Upper lobe of left lung (tissue), 6 donors: ENCODE results near the gene PDSS2. TPM values are rescaled to one million over a fixed set of nuclear protein-coding genes. Genes with fewer than 3 reads are reported as not detected.
"Not testable (repeated sequence)": the region's sequence is repeated elsewhere in the genome, so short reads cannot be mapped to it uniquely, and the experiment has no call there.

ENCODE experiments used
- ATAC-seq, 2 donors: fragments of 200-7000 bp; cut with Tn5 transposase; one replicate each; pipeline ENCODE4 v1.9.1; 2022; ENCODE audit warnings: mild to moderate bottlenecking in 2 of 2, moderate library complexity in 2 of 2; ENCODE audit not compliant: low FRiP score in 2 of 2
- DNase-seq, 2 donors: peaks; one replicate each; pipeline ENCODE4 v3.0.0-alpha.2; 2019 to 2020
- H3K27ac ChIP-seq, 4 donors: fragments of 200-600 bp; sonication (generic); one replicate each; pipeline ENCODE4 v1.5.1; 2016 to 2019
- H3K27me3 ChIP-seq, 4 donors: fragments of 200-600 bp; sonication (generic); one replicate each; pipeline ENCODE4 v1.5.1; 2017 to 2019
- H3K36me3 ChIP-seq, 4 donors: fragments of 200-600 bp; sonication (generic); one replicate each; pipeline ENCODE4 v1.5.1; 2016 to 2019
- H3K4me1 ChIP-seq, 4 donors: fragments of 200-600 bp; sonication (generic); one replicate each; pipeline ENCODE4 v1.5.1; 2018 to 2019
- H3K4me3 ChIP-seq, 4 donors: fragments of 200-600 bp; sonication (generic); one replicate each; pipeline ENCODE4 v1.5.1; 2017 to 2019; ENCODE audit warnings: mild to moderate bottlenecking in 2 of 4, moderate library complexity in 1 of 4
- H3K9me3 ChIP-seq, 4 donors: fragments of 200-600 bp; sonication (generic); one replicate each; pipeline ENCODE4 v1.5.1; 2018 to 2019
- EP300 ChIP-seq, 4 donors: sonication (generic); formaldehyde crosslinking; IDR thresholded peaks; one replicate each; pipeline ENCODE4 v1.5.1; 2017; ENCODE audit warnings: antibody characterized with exemption in 4 of 4, control low read depth in 2 of 4
- POLR2A ChIP-seq, 4 donors: fragments of 450-650 bp; IDR thresholded peaks; one replicate each; pipeline ENCODE4 v1.5.1; 2016 to 2017; ENCODE audit warnings: antibody characterized with exemption in 4 of 4, mild to moderate bottlenecking in 2 of 4
- POLR2AphosphoS5 ChIP-seq, 2 donors: sonication (generic); formaldehyde crosslinking; IDR thresholded peaks; one replicate each; pipeline ENCODE4 v1.5.1; 2017; ENCODE audit warnings: antibody characterized with exemption in 2 of 2
- WGBS, 2 donors: methylation state at CpG; one replicate each; pipeline ENCODE4 v1.1.5; 2017 to 2018; 5-methylcytosine and 5-hydroxymethylcytosine counted together
- total RNA-seq, 6 donors: library from RNA; depleted of rRNA in 4 of 6; stranded (reverse); fragments of >200 nt in 4 of 6; gene quantifications; one replicate each; pipeline versions ENCODE4 v1.1.0 to v1.2.1, GENCODE V29; 2016 to 2021
- TF ChIP-seq, protein P1 (sequence below), 6 experiments: fragments of 450-650 bp in 4 of 6; fragments of 200-600 bp in 2 of 6; sonication (generic) in 2 of 6; IDR thresholded peaks; one replicate each; pipeline ENCODE4 v1.5.1; 2016 to 2019; ENCODE audit warnings: antibody characterized with exemption in 6 of 6
- donor health status: DM: no; HTN: no; CAD: no; lungs with moderate emphysema.
- donor health status: DM: no; HTN: yes; CAD: no; lungs with severe emphysema.

The PDSS2 gene
- total RNA-seq, 6 donors from 2014 or later = 5.1 to 20.9 (median 15.0) TPM

DNA sequence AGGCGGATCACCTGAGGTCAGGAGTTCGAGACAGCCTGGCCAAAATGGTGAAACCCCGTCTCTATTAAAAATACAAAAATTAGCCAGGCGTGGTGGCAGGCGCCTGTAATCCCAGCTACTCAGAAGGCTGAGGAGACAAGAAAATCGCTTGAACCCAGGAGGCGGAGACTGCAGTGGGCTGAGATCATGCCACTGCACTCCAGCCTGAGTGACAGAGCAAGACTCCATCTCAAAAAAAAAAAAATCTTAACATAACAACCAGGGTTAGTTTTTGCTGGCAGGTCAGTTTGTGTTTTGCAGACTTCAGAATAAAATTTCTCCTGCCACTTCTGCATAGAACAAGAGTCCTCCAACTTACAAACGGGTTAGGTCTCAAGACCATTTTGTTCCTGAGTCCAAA is 264.6 kb downstream of the PDSS2 start:
- H3K4me3 ChIP-seq, ATAC-seq, H3K36me3 ChIP-seq, H3K27me3 ChIP-seq, H3K9me3 ChIP-seq, H3K4me1 ChIP-seq: not testable (repeated sequence)
- peak overlapping the region in 2 of 4 donors; percentile 44 to 61 for H3K27ac ChIP-seq
- DNase-seq = peak in 1 of 2 donors; percentile 35
- TF ChIP-seq POLR2A (IDR thresholded peaks at IDR 0.05) = peak in 1 of 4 donors; percentile 31
- 84 to 88% methylated on average over 8 of the region's 8 CpGs for WGBS, 2 donors

DNA sequence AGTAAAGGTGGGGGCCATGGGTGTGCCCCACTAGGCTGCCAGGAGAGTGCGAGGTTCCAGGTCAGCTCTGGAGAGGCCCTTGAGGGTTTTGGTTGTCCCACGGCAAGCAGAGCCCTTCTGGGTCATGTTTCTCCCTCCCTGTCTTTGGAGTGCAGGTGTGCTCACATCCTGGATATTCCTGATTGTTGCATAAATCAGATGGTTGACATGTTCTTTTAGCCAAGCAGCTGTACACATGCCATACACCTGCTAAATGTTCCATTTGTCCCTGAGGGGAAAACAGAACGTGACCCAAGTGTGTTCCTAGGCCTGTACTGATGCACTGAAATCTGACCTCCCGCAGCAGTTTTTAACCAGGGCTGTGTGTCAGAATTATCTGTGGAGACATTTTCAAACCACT is 266.5 kb downstream of the PDSS2 start:
- Histone ChIP-seq H3K9me3 (no peaks in the 10 kb centered on the region), H3K4me3 (no peak overlapping the region), H3K27ac (peak overlapping the region in 2 of 4 donors; percentile 16 to 53), H3K4me1 (peaks cover 0 to 5% (median 0%) of the 10 kb centered on the region in 4 donors), H3K27me3 (no peaks in the 10 kb centered on the region), H3K36me3 (peaks cover 0 to 6% (median 0%) of the 10 kb centered on the region in 4 donors)
- TF ChIP-seq POLR2A (IDR thresholded peaks at IDR 0.05) (no peak), EP300 (IDR thresholded peaks at IDR 0.05) (no peak), POLR2AphosphoS5 (IDR thresholded peaks at IDR 0.05) (no peak)
- TF ChIP-seq, protein P1, sequence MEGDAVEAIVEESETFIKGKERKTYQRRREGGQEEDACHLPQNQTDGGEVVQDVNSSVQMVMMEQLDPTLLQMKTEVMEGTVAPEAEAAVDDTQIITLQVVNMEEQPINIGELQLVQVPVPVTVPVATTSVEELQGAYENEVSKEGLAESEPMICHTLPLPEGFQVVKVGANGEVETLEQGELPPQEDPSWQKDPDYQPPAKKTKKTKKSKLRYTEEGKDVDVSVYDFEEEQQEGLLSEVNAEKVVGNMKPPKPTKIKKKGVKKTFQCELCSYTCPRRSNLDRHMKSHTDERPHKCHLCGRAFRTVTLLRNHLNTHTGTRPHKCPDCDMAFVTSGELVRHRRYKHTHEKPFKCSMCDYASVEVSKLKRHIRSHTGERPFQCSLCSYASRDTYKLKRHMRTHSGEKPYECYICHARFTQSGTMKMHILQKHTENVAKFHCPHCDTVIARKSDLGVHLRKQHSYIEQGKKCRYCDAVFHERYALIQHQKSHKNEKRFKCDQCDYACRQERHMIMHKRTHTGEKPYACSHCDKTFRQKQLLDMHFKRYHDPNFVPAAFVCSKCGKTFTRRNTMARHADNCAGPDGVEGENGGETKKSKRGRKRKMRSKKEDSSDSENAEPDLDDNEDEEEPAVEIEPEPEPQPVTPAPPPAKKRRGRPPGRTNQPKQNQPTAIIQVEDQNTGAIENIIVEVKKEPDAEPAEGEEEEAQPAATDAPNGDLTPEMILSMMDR (IDR thresholded peaks at IDR 0.05) = no peak
- ATAC-seq (no peak), DNase-seq (peak in 1 of 2 donors; percentile 55)
- WGBS, 2 donors = 79 to 80% methylated on average over 4 of the region's 4 CpGs

DNA sequence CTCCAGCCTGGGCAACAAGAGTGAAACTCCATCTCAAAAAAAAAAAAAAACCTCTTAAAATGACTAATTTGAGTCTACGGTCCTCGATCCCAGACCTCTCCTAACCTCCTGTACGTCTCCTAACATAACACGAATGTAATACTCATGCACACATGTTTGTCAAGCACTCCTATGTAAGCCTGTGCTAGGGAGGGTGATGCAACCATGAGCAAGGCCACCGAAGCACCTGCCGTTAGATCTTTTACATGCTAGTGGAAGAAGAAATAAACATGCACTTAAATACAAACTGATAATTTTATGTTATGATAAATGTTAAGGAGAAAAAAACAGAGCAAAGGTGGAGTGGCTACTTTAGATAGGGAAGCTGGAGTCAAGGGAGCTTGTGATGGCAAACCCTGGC is 271.7 kb downstream of the PDSS2 start:
- no peaks in the 10 kb centered on the region for H3K27me3 ChIP-seq
- TF ChIP-seq POLR2AphosphoS5 (IDR thresholded peaks at IDR 0.05) = no peak
- TF ChIP-seq POLR2A (IDR thresholded peaks at IDR 0.05) = no peak
- WGBS, 2 donors = 57 to 68% methylated on average over 6 of the region's 6 CpGs
- no peak overlapping the region for H3K27ac ChIP-seq
- DNase-seq (peak in 1 of 2 donors; percentile 29), ATAC-seq (no peak)
- H3K4me1 ChIP-seq = no peaks in the 10 kb centered on the region
- no peaks in the 10 kb centered on the region for H3K9me3 ChIP-seq
- H3K36me3 ChIP-seq = peaks cover 0 to 6% (median 0%) of the 10 kb centered on the region in 4 donors
- no peak overlapping the region for H3K4me3 ChIP-seq

DNA sequence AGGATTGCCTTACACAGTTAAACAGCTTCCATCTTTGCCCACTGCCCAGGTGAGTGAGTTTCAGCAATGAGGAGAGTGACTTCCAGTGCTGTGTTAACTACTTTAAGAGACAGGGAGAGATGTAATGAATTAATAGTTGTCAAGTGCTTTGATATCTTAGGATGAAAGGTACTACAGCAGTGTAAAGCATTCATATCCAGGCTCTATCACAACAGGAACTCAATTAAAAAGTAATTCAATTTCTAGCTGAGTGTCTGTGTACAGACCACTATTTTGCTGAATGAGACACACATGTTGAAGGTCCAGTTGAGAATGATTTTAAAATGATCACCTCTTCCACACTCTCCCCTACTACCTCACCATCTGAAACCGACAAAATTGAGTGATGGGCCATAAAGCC is 273.3 kb downstream of the PDSS2 start:
- H3K4me3 ChIP-seq = no peak overlapping the region
- no peak overlapping the region for H3K27ac ChIP-seq

DNA sequence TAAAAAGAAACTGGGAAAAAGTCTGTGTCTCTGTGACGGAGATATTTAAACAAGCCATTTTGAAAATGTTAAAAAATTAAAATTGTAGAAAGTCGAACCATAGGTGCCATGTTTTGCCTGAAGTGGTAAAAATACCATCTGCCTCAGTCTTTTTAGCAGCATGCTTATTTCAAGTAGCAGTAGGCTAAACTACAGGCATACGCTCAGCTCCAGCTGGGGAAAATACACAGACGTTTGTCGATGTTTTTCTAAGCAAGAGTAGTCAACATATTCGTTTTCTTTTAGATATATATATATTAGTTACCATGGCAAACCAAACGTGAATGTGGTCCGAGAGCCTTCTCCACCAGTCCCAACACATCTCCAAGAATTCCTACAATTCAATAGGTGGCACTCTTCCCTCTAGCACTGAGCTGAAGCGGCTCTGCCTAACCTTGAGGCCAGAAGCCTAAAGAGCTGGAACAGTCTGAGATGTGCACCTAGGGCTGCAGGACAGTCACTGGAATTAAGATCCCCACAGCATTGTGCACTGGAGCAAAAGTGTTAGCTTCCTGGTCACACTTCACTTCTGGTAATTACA is 273.9 kb downstream of the PDSS2 start:
- no peaks in the 10 kb centered on the region for H3K9me3 ChIP-seq
- no peaks in the 10 kb centered on the region for H3K27me3 ChIP-seq
- DNase-seq = peak in 1 of 2 donors; percentile 57
- H3K27ac ChIP-seq = no peak overlapping the region
- H3K36me3 ChIP-seq = no peaks in the 10 kb centered on the region
- ATAC-seq = peak; percentile 34 to 81
- TF ChIP-seq POLR2AphosphoS5 (IDR thresholded peaks at IDR 0.05) (no peak), EP300 (IDR thresholded peaks at IDR 0.05) (no peak), POLR2A (IDR thresholded peaks at IDR 0.05) (no peak)
- TF ChIP-seq, protein P1 (IDR thresholded peaks at IDR 0.05) = peak in 1 of 6 experiments; percentile 23
- WGBS, 2 donors = 68 to 71% methylated on average over 9 of the region's 9 CpGs
- no peaks in the 10 kb centered on the region for H3K4me1 ChIP-seq
- no peak overlapping the region for H3K4me3 ChIP-seq

More for the DNA sequence above, 273.3 kb downstream of the PDSS2 start:
- no peaks in the 10 kb centered on the region for H3K4me1 ChIP-seq
- ATAC-seq (peak in 1 of 2 donors; percentile 20), DNase-seq (no peak)
- TF ChIP-seq EP300 (IDR thresholded peaks at IDR 0.05) (no peak), POLR2A (IDR thresholded peaks at IDR 0.05) (no peak), POLR2AphosphoS5 (IDR thresholded peaks at IDR 0.05) (no peak)
- TF ChIP-seq, protein P1 (IDR thresholded peaks at IDR 0.05) = no peak
- H3K36me3 ChIP-seq = no peaks in the 10 kb centered on the region
- no peaks in the 10 kb centered on the region for H3K27me3 ChIP-seq
- H3K9me3 ChIP-seq = no peaks in the 10 kb centered on the region
- WGBS, 2 donors = 90 to 94% methylated on average over 1 of the region's 1 CpG

DNA sequence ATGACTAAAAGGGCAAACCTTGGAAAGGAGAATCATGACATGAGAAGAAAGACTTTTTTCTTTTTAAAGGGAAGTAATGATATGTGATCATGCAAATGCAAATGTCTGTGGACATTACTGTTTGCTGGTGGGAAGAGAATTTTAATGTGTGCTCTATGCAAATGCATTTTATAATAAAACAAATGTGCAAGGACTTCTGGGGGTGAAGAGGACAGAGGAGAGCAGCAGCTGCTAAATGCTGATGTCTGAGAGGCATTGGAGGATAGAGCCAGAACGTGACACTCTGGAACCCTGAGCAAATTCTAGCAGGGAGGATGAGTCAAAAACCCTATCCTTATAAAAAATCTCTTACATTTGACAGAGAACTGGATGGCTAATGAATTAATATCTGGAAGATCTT is 274.9 kb downstream of the PDSS2 start:
- Histone ChIP-seq H3K27ac (no peak overlapping the region), H3K9me3 (no peaks in the 10 kb centered on the region), H3K4me3 (no peak overlapping the region), H3K36me3 (no peaks in the 10 kb centered on the region), H3K4me1 (no peaks in the 10 kb centered on the region), H3K27me3 (no peaks in the 10 kb centered on the region)
- DNase-seq (no peak), ATAC-seq (no peak)
- TF ChIP-seq EP300 (IDR thresholded peaks at IDR 0.05) (no peak), POLR2A (IDR thresholded peaks at IDR 0.05) (no peak), POLR2AphosphoS5 (IDR thresholded peaks at IDR 0.05) (no peak)
- TF ChIP-seq, protein P1 (IDR thresholded peaks at IDR 0.05) = no peak
- whole genome bisulfite sequencing, 2 donors = 91 to 95% methylated on average over 1 of the region's 1 CpG
